ENCODE data around the gene UBL7.

The UBL7 gene

GRCh38 chr15:74438206-74438605 lies 22.8 kb downstream of the UBL7 start:
- Histone ChIP-seq H3K27me3 (ENCODE audit: control insufficient read depth, low read length) (peaks cover 81% of the 10 kb centered on the region), H4K20me1 (ENCODE audit: control insufficient read depth, insufficient read depth, low read depth, low read length) (peaks cover 4% of the 10 kb centered on the region; the same call in 1 of the 2 replicates), H3K4me3 (ENCODE audit: low read length) (no peak overlapping the region), H3K36me3 (ENCODE audit: control insufficient read depth, low read length) (no peaks in the 10 kb centered on the region), H3K27ac (ENCODE audit: low read depth, low read length) (no peak overlapping the region), H3K9me2 (replicated peaks; ENCODE audit: control insufficient read depth, low read length) (no peaks in the 10 kb centered on the region), H3K79me2 (ENCODE audit: control insufficient read depth, low read length) (no peaks in the 10 kb centered on the region), H3F3A (ENCODE audit: control insufficient read depth, insufficient read depth) (no peaks in the 10 kb centered on the region), H3K4me1 (ENCODE audit: control insufficient read depth, low read length) (peaks cover 13% of the 10 kb centered on the region), H3K4me2 (ENCODE audit: low read length) (no peak overlapping the region), H3K9me3 (ENCODE audit: control insufficient read depth, insufficient read depth, low read length) (no peaks in the 10 kb centered on the region)
- TF ChIP-seq EZH2phosphoT487 (IDR thresholded peaks at IDR 0.05; ENCODE audit: borderline replicate concordance, low read length) (no peak), CTCF (IDR thresholded peaks at IDR 0.05; ENCODE audit: low read depth, low read length, poor library complexity, severe bottlenecking) (no peak)

GRCh38 chr15:74434263-74435136 lies 26.5 kb downstream of the UBL7 start:
- Histone ChIP-seq H3K4me2 (ENCODE audit: low read length) (peak overlapping the region; percentile 73), H3K27me3 (ENCODE audit: control insufficient read depth, low read length) (peaks cover 85% of the 10 kb centered on the region), H3F3A (ENCODE audit: control insufficient read depth, insufficient read depth) (no peaks in the 10 kb centered on the region), H3K9me3 (ENCODE audit: control insufficient read depth, insufficient read depth, low read length) (no peaks in the 10 kb centered on the region), H3K36me3 (ENCODE audit: control insufficient read depth, low read length) (no peaks in the 10 kb centered on the region), H3K79me2 (ENCODE audit: control insufficient read depth, low read length) (no peaks in the 10 kb centered on the region), H3K9me2 (replicated peaks; ENCODE audit: control insufficient read depth, low read length) (no peaks in the 10 kb centered on the region), H3K4me3 (ENCODE audit: low read length) (peak overlapping the region; percentile 59), H3K4me1 (ENCODE audit: control insufficient read depth, low read length) (peaks cover 16% of the 10 kb centered on the region), H3K27ac (ENCODE audit: low read depth, low read length) (no peak overlapping the region), H4K20me1 (ENCODE audit: control insufficient read depth, insufficient read depth, low read depth, low read length) (peaks cover 18% of the 10 kb centered on the region)
- TF ChIP-seq CTCF (IDR thresholded peaks at IDR 0.05; ENCODE audit: low read depth, low read length, poor library complexity, severe bottlenecking) (no peak), EZH2phosphoT487 (IDR thresholded peaks at IDR 0.05; ENCODE audit: borderline replicate concordance, low read length) (no peak; the same call in 1 of the 2 replicates)

- Histone ChIP-seq H3K9me3 (ENCODE audit: control insufficient read depth, insufficient read depth, low read length) (no peaks in the 10 kb centered on the region), H3K79me2 (ENCODE audit: control insufficient read depth, low read length) (no peaks in the 10 kb centered on the region), H4K20me1 (ENCODE audit: control insufficient read depth, insufficient read depth, low read depth, low read length) (peaks cover 18% of the 10 kb centered on the region), H3K4me1 (ENCODE audit: control insufficient read depth, low read length) (peaks cover 24% of the 10 kb centered on the region), H3K36me3 (ENCODE audit: control insufficient read depth, low read length) (no peaks in the 10 kb centered on the region), H3K4me2 (ENCODE audit: low read length) (peak within 1 kb of the TSS; percentile 73), H3K27ac (ENCODE audit: low read depth, low read length) (no peak within 1 kb of the TSS), H3K4me3 (ENCODE audit: low read length) (peak within 1 kb of the TSS; percentile 59), H3K27me3 (ENCODE audit: control insufficient read depth, low read length) (peaks cover 90% of the 10 kb centered on the region), H3F3A (ENCODE audit: control insufficient read depth, insufficient read depth) (no peaks in the 10 kb centered on the region), H3K9me2 (replicated peaks; ENCODE audit: control insufficient read depth, low read length) (no peaks in the 10 kb centered on the region)
- peak; percentile 90; the same call in 1 of the 2 replicates for TF ChIP-seq EZH2phosphoT487 (IDR thresholded peaks at IDR 0.05; ENCODE audit: borderline replicate concordance, low read length)
- TF ChIP-seq CTCF (IDR thresholded peaks at IDR 0.05; ENCODE audit: low read depth, low read length, poor library complexity, severe bottlenecking): no peak
Measured at GRCh38 chr15:74433592-74434262, 27.2 kb downstream of the UBL7 start, which contains the start of gene SEMA7A. TSS of gene SEMA7A (minus strand) at chr15:74433958. CDS start at chr15:74433918, 40 bp downstream.
